Left colon (tissue), 2 donors: ENCODE results near the gene SPNS1. TPM values are rescaled to one million over a fixed set of nuclear protein-coding genes. Genes with fewer than 3 reads are reported as not detected.
"Not testable (repeated sequence)": the region's sequence is repeated elsewhere in the genome, so short reads cannot be mapped to it uniquely, and the experiment has no call there.

Experiments
- ATAC-seq: fragments of 200-7000 bp; cut with Tn5 transposase; one replicate; pipeline ENCODE4 v1.9.1; 2020; ENCODE audit warnings: mild to moderate bottlenecking, moderate library complexity
- DNase-seq, 2 donors: peaks; one replicate each; pipeline ENCODE4 v3.0.0-alpha.2; 2020
- intact Hi-C, 2 donors: fragments of 100-400 bp; cut with DNase I in 1 of 2; cut with micrococcal nuclease in 1 of 2; formaldehyde crosslinking; loops; one replicate each; pipeline versions ENCODE4 v1.11.2 to v1.14.0; 2022; cut with DNase I, micrococcal nuclease
- total RNA-seq, 2 donors: library from RNA; stranded (reverse); fragmentation: NEBNext Ultra II Directional; extraction: Animal tissue kit (Norgen Biotek cat#: 25700); gene quantifications; one replicate each; pipeline ENCODE4 v1.2.1, GENCODE V29; 2021
- donor health status: DM: no; HTN: no; CAD: no.
- donor health status: DM: yes; HTN: yes; CAD: no.

Gene SPNS1
- total RNA-seq, 2 donors from 2014 or later, result 31.1 to 32.0 TPM

DNA sequence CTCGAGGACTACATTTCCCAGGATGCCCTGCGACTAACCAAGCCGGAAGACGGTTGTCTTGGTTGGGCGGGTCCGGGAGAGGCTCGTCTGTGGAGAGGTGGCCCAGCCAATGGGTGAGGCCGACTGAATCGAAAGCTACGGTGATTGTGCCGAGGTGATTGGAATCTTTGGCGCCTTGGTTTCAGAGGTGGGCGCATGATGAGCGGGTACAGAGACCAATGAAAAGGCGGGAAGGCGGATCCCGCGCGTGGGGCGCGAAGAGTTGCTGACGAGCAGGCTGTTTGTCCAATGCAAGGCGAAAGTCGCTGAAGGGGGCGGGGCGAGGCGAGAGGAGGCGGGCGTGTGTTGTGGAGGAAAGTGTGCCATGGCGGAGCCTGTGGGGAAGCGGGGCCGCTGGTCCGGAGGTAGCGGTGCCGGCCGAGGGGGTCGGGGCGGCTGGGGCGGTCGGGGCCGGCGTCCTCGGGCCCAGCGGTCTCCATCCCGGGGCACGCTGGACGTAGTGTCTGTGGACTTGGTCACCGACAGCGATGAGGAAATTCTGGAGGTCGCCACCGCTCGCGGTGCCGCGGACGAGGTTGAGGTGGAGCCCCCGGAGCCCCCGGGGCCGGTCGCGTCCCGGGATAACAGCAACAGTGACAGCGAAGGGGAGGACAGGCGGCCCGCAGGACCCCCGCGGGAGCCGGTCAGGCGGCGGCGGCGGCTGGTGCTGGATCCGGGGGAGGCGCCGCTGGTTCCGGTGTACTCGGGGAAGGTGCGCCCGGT, 23.7 kb upstream of the SPNS1 start, which contains the start of gene NFATC2IP:
Gene NFATC2IP, plus strand, starts transcription at position 290 of the 762 bp plus-strand sequence. Its CDS starts 75 bp downstream, at position 365.
- DNase-seq, result peak; percentile 100
- peak; percentile 90 for ATAC-seq
- intact Hi-C loops, result no loop called here

DNA sequence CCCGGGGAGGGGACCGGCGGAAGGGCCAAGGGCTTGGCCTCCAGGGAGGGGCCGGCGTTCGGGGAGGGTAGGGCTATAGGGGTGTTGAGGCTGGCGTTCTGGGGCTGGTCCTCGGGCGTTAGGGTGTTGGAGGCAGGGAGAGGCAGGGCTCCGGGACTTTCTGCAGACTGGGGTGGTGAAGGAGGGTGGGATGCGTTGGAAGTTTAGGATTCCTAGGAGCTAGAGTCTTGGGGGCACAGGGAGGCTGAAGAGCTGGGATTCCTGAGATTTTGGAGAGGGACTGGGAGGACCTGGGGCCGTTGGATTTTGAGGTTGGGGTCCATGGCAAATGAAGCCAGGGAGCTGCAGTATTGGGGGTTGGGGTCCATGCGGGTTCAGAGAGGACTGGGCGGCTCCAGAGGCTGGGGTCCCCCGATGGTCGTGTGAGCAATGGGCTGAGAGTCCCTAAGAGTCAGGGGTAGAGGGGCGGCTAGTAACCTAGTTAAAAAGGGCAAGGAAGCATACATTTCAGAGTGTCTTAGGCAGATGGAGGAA, 23.1 kb upstream of the SPNS1 start:
- ATAC-seq (peak; percentile 71), DNase-seq (peak; percentile 64 to 73)
- intact Hi-C loops, result no loop called here

DNA sequence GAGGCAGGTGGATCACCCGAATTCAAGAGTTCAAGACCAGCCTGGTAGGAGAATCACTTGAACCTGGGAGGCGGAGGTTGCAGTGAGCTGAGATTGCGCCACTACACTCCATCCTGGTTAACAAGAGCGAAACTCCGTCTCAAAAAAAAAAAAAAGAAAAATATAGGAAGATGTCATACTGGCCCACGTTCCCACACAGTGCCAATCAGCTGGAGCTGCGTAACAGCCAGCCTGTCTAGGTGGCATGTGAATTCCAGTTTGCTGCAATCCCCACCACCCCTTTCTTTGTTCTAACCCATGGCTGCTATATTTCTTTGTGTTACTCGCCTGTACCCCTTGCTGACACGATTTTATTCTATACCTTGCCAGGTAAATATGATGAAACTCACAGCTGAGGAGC, 16.4 kb upstream of the SPNS1 start:
- intact Hi-C loops, result no loop called here
- no peak for DNase-seq
- no peak for ATAC-seq

DNA sequence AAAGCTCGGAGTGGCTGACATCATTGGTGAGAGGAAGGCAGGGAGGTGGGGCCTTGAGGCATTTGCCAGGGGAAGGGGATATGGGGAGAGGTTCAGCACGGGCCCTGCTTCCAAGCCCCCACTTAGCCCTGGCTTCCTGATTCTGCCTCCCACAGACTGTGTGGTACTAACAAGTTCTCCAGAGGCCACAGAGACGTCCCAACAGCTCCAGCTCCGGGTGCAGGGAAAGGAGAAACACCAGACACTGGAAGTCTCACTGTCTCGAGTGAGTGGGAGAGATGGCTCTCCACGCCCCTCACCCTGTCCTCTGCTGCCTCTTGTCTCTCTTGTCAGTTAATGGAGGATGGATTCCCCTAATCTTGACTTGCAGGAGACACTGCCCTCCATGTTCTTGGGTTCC, 15.7 kb upstream of the SPNS1 start:
- intact Hi-C loops, result no loop called here
- DNase-seq (no peak), ATAC-seq (no peak)

DNA sequence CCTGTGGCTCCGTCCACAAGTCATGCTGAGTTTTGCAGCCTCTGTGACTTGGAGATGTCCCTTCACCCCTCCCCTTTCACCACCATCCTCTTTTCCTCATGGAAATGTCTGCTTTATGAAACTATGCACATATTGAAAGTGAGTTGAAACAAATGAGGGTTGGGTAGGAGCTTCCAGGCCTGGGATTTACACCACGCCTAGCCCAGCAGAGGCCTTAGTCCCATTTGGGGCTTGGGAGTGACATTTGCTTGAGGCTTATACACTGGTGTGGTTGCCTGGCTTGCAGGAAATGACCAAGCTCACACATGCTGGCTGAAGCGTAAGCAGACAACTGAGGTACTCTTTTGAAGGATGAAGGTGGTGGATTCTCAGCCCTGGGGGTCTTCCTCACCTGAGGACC, 10.5 kb upstream of the SPNS1 start:
- no peak for DNase-seq
- ATAC-seq, result no peak
- intact Hi-C loops, result no loop called here

DNA sequence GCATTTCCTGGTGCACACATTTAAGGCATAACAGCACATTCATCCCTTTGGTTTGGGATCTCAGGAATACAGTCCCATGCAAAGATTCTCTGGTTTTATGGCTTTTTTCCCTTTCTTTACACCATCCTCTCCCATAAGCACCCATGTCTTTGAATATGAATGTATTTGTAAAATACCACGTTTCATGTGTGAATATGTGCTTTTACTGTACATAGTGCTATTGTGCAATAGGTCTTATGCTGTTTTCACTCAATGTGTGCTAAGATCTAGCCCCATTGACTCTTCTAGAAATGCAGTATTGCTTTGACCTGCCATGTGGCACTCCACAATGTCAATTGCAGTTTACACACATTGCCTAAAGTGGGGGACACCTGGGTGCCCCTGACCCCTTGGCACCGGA, 10.1 kb upstream of the SPNS1 start:
- no peak for ATAC-seq
- DNase-seq, result no peak
- intact Hi-C loops, result no loop called here

DNA sequence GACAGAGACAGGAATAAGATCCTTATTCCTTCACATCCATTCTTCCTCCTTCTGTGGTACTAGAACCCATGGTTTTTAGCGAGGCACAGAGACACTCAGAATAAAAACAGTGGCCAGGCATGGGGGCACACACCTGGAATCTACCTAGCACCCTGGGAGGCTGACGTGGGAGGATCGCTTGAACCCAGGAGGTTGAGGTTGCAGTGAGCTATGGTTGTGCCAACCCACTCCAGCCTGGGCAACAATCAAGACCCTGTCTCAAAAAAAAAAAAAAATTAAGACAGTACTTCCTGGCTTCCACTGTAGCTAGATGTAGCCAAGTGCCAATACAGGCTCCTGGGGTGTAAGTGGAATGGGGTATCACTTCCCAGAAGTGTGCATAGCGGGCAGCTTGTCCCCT, 7.4 kb upstream of the SPNS1 start:
- intact Hi-C loops, result no loop called here
- ATAC-seq (no peak), DNase-seq (no peak)

DNA sequence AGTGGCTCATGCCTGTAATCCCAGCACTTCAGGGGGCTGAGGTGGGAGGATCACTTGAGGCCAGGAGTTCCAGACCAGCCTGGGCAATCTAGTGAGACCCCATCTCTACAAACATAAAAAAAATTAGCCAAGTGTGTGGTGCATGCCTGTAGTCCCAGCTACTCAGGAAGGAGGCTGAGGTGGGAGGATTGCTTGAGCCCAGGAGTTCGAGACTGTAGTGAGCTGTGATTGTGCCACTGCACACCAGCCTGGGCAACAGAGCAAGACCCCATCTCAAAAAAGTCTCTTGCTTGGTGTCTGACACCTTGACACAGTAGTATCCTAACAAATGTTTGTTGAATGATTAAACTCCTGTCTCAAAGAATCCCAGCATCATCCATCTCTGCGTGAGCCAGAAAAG, 4.9 kb upstream of the SPNS1 start:
- intact Hi-C loops, ATAC-seq, DNase-seq: not testable (repeated sequence)

DNA sequence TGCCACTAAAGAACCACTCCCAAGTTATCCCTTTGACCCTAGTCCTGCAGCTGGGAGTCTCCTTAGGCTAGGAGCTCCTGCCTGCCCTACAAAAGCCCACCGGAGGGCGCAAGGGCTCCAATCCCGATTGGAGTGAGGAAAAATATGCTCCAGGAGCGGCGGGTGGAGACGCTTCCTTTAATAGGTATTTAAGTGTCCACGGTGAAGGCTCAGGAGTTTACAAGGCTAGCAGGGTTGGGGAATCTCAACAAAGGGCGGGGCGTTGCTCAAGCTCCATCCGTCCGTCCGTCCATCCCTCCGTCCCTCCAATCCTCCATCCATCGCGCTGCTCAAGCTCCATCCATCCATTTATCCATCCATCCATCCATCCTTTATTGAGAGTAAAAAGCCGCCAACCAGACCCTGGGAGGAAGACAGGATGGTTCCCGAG, 556 bp upstream of the SPNS1 start:
- intact Hi-C loops, result no loop called here
- ATAC-seq (peak; percentile 62), DNase-seq (peak; percentile 54 to 71)

DNA sequence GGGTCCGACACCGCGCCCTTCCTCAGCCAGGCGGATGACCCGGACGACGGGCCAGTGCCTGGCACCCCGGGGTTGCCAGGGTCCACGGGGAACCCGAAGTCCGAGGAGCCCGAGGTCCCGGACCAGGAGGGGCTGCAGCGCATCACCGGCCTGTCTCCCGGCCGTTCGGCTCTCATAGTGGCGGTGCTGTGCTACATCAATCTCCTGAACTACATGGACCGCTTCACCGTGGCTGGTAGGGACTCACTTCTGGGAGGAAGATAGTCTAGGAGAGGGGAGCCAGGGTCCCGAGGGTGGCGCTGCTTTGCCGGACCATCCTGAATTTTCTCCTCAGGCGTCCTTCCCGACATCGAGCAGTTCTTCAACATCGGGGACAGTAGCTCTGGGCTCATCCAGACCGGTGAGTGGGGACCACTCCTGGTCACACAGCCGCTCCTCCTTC, 601 bp downstream of the SPNS1 start:
- intact Hi-C loops, result no loop called here
- DNase-seq (no peak), ATAC-seq (peak; percentile 9)

DNA sequence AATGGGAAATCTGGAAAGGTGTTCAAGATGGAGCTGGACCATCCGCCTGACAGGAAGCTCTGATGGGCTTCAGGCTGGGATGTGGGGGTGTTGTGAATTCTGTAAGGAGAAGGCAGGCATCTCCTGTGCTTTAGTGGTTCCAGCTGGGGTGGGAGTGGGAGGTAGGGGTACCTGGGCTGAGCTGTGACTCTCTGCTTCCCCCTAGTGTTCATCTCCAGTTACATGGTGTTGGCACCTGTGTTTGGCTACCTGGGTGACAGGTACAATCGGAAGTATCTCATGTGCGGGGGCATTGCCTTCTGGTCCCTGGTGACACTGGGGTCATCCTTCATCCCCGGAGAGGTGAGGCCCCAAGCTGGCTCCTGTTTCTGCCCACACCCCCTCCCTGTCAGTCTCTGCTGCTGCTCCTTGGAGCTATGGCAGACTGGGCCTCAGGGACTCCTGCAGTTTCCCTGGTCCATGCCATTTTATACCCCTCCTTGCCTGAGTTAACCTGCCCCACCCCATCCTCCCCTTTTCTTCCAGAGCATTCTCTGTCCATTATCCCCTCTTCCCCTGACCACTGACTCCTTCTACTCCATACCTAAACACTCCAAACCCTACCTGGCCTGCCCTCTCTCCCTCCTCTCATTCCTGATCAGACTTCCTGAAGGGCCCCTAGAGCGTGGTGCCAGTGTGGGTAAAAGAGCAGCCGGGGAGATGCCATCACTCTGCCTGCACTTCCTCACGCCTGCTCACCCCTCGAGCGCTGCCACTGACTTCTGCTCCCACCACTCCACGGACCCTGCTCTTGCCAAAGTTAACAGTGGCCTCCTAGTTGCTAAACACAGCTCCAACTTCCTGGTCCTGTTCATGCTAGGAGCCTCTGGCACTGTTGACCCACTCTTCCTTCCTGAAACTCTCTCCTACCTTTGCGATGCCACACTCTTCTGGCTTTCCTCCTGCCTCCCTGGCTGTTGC, 3.4 kb downstream of the SPNS1 start:
- DNase-seq, result no peak
- ATAC-seq, result no peak
- intact Hi-C loops, result no loop called here

DNA sequence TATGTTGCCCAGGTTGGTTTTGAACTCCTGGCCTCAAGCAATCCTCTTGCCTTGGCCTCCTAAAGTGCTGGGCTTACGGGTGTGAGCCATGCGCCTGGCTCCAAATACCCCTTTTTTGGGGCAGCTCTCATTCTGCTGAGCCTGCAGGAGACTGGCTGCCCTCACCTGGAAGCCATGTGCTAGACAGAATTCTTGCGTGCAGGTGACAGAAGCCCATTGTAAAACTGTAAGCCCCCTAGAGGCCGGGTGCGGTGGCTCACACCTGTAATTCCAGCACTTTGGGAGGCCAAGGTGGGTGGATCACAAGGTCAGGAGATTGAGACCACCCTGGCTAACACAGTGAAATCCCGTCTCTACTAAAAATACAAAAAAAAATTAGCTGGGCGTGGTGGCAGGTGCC, 5.8 kb downstream of the SPNS1 start:
- intact Hi-C loops, ATAC-seq, DNase-seq: not testable (repeated sequence)

DNA sequence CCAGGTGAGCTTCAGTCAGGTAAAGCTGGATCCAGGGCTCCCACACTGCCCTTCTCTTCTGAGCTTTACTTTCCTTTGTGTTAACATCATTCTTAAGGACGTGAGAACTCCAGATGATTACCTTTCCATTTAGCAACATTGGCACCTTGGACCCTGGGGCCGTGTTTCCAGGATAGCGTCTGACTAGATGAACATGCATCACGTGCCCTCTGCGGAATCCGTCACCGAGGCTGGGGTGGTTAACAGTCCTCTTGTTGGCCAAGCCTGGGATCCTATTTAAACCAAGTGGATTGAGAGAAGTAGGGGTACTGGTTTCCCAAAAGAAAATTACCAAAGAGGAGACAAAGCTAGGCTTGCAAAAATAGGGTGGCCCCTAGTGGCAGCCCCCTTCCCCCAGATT, 6.4 kb downstream of the SPNS1 start:
- ATAC-seq (no peak), DNase-seq (no peak)
- intact Hi-C loops, result no loop called here

DNA sequence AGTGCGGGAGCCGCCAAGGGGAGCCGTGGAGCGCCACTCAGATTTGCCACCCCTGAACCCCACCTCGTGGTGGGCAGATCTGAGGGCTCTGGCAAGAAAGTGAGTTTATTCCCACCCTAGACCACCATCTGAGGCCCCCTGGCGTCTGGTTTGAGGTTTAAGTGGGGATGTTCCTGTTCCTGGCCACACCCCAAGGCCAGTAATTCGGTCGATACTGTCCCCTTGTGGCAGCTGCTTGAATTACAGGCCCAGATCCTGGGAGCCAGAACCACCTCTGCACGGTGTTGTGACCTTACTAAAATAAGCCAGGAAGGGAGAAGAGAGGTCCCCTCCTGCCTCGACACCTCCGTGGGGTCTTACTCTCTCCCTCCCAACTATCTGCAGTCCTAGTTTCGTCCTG, 6.9 kb downstream of the SPNS1 start:
- intact Hi-C loops, result no loop called here
- ATAC-seq (no peak), DNase-seq (no peak)

DNA sequence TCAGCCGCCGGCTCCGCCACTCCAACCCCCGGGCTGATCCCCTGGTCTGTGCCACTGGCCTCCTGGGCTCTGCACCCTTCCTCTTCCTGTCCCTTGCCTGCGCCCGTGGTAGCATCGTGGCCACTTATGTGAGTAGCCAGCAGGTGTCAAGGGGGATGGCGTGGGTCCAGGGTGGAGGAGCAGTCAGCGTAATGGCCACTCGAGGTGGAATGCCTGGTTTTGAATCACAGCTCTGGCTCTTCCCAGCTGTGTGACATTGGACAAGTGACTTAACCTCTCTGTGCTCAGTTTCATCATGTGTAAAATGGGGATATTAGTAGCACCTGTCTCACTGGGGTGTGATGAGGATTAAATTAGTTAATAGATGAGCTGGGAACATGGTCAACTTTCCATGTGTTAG, 7.8 kb downstream of the SPNS1 start:
- ATAC-seq (no peak), DNase-seq (no peak)
- intact Hi-C loops, result no loop called here

DNA sequence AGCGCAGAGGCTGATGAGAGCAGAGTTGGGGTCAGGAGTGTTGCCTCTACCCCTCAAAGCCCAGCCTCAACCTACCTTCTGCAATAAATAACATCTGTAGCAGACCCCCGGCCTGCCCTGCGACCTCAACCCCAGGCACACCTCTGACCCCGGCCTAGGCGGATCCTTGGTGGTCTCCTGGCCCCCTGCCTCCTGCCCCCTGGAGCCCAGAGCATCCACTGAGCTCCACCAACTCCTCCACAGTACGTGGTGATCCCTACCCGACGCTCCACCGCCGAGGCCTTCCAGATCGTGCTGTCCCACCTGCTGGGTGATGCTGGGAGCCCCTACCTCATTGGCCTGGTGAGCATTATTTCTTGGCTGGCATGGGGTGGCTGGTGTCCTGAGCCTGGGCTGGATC, 8.4 kb downstream of the SPNS1 start:
- ATAC-seq (no peak), DNase-seq (no peak)
- intact Hi-C loops, result no loop called here

DNA sequence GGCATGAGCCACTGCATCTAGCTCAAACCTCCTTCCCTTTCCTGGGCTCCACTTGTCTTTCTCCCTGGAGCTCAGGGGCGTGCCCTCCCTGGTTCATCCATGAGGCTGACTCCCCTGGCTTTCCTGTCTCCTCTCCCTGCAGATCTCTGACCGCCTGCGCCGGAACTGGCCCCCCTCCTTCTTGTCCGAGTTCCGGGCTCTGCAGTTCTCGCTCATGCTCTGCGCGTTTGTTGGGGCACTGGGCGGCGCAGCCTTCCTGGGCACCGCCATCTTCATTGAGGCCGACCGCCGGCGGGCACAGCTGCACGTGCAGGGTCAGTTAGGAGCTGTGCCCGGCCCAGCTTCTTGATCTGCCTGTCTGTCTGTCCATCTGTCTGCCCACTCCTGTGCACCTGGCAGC, 9.1 kb downstream of the SPNS1 start:
- intact Hi-C loops, result no loop called here
- ATAC-seq, result no peak
- no peak for DNase-seq

DNA sequence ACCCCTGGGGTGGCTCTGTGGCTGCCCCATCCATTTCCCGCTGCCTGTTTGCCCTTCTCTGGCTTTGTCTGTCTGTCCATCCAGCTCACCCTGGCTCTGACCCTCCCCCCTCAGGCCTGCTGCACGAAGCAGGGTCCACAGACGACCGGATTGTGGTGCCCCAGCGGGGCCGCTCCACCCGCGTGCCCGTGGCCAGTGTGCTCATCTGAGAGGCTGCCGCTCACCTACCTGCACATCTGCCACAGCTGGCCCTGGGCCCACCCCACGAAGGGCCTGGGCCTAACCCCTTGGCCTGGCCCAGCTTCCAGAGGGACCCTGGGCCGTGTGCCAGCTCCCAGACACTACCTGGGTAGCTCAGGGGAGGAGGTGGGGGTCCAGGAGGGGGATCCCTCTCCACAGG, 9.5 kb downstream of the SPNS1 start:
- ATAC-seq, result no peak
- intact Hi-C loops, result no loop called here
- DNase-seq, result no peak

DNA sequence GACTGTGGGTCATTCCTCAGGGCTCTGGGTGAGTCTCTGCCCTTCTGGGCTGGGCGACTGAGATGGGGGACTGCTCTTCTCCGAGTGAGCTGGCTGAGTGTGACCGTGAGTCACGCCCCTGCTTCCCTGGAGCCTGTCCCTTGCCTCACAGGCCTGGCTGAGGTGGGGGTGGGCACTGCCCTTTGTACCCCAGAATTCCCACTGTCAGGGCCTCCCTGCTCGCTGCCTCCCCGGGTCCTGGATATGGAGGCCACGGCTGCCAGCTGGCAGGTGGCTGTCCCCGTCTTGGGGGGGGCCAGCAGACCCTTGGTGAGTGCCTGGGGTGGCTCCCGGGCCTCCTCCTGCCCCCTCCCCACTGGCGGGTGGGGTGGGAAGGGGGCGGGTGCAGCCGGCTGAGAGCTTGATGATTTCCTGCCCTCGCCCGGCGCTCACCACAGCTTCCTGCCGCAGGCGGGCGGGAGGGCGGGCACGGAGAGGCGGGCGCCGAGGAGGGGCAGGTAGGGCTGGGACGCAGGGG, 10.1 kb downstream of the SPNS1 start, which contains the start of gene LAT:
Gene LAT, plus strand, starts transcription at position 434 of the 517 bp plus-strand sequence. CDS start 366 bp downstream, outside the sequence.
- intact Hi-C loops, result no loop called here
- ATAC-seq (peak; percentile 43), DNase-seq (peak; percentile 34 to 45)
